Measurements from ENCODE around the gene PCDHB2.

The PCDHB2 gene

DNA sequence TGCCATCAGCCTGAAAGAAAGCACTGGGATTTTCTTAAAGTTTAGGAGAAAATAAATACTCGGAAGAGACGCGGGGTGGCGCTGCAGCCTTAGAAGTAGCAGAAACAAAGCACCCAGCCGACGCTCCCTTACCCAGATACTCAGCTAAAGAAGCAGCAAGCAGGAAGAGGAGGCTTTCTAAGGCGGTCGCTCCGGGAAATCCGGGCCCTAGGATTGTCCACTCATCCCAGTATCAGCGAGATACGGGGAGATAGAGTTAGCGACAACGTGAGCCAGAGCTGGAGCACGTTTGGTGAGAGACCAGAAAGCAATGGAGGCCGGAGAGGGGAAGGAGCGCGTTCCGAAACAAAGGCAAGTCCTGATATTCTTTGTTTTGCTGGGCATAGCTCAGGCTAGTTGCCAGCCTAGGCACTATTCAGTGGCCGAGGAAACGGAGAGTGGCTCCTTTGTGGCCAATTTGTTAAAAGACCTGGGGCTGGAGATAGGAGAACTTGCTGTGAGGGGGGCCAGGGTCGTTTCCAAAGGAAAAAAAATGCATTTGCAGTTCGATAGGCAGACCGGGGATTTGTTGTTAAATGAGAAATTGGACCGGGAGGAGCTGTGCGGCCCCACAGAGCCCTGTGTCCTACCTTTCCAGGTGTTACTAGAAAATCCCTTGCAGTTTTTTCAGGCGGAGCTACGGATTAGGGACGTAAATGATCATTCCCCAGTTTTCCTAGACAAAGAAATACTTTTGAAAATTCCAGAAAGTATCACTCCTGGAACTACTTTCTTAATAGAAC lies at the start of gene PCDHB2:
PCDHB2 (plus strand) TSS at position 135 of the 782 bp plus-strand sequence; CDS start at position 311, 176 bp downstream.
- DNase-seq (ENCODE audit: low read depth), result peak; percentile 65
- TF ChIP-seq, protein P1, sequence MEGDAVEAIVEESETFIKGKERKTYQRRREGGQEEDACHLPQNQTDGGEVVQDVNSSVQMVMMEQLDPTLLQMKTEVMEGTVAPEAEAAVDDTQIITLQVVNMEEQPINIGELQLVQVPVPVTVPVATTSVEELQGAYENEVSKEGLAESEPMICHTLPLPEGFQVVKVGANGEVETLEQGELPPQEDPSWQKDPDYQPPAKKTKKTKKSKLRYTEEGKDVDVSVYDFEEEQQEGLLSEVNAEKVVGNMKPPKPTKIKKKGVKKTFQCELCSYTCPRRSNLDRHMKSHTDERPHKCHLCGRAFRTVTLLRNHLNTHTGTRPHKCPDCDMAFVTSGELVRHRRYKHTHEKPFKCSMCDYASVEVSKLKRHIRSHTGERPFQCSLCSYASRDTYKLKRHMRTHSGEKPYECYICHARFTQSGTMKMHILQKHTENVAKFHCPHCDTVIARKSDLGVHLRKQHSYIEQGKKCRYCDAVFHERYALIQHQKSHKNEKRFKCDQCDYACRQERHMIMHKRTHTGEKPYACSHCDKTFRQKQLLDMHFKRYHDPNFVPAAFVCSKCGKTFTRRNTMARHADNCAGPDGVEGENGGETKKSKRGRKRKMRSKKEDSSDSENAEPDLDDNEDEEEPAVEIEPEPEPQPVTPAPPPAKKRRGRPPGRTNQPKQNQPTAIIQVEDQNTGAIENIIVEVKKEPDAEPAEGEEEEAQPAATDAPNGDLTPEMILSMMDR (IDR thresholded peaks at IDR 0.05; ENCODE audit: control insufficient read depth, extremely low read depth, insufficient read depth), result peak; percentile 65
- peak within 1 kb of the TSS; percentile 63 for H3K4me3 ChIP-seq (ENCODE audit: low read depth, low read length)

DNA sequence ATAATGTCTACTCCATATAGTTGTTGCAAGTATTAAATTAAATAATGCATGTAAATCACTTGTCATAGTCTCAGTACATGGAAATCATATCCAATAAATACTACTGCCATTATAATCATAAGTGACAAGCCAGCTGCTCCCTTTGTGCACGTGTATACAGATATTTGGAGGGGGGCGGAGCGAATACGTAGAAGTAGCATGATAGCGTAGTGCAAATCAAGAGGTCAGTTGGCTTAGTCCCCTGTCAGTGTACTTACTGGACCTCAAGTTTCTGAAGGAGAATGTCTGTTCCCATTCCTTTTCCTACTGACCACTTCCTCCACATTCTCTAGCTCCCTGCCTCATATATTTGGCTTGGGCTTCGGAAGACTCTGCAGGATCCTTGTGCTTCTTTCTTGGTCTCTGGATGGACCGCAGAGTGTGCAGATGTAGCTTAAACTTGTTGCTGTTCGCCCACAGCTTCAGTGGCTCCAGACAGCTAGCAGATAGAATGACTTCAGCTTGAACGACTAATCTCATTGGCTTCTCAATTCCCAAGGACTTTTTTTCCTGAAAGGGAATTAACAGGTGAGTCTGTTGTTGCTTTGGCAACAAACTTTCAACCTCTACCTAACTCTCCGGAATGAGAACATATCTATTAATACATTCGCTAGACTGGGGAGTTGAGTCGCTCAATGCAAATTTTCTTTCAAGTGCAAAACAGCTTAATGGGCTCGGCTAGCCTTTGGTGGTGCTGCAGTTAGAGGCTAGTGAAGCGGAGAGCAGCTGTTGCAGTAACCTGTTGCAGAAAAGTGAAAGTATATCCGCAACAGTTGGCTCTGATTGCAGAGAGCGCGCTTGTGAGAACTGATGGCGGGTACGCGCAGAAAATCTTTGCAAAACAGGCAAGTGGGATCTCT lies 43.5 kb upstream of the PCDHB2 start, which contains the start of gene PCDHB1:
PCDHB1 (plus strand) TSS at position 753 of the 899 bp plus-strand sequence; CDS start at position 850, 97 bp downstream.
- peak within 1 kb of the TSS; percentile 29 for H3K4me3 ChIP-seq (ENCODE audit: low read depth, low read length)
- no peak for DNase-seq (ENCODE audit: low read depth)

DNA sequence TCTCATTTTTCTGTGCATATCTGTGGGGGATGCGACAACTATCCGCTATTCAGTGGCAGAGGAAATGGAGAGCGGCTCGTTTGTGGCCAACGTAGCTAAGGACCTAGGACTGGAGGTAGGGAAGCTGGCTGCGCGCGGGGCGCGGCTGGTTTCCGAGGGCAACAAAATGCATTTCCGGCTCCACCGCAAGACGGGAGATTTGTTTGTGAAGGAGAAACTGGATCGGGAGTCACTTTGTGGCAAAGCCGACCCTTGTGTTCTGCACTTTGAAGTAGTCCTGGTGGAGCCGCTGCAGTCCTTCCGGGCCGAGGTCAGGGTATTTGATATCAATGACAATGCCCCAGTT lies 42.9 kb upstream of the PCDHB2 start:
- DNase-seq (ENCODE audit: low read depth), result no peak
- H3K4me3 ChIP-seq (ENCODE audit: low read depth, low read length), result peak overlapping the region; percentile 29
- TF ChIP-seq, protein P1 (IDR thresholded peaks at IDR 0.05; ENCODE audit: control insufficient read depth, extremely low read depth, insufficient read depth), result no peak

More for the DNA sequence above, 43.5 kb upstream of the PCDHB2 start, which contains the start of gene PCDHB1:
- TF ChIP-seq, protein P1 (IDR thresholded peaks at IDR 0.05; ENCODE audit: control insufficient read depth, extremely low read depth, insufficient read depth), result no peak

DNA sequence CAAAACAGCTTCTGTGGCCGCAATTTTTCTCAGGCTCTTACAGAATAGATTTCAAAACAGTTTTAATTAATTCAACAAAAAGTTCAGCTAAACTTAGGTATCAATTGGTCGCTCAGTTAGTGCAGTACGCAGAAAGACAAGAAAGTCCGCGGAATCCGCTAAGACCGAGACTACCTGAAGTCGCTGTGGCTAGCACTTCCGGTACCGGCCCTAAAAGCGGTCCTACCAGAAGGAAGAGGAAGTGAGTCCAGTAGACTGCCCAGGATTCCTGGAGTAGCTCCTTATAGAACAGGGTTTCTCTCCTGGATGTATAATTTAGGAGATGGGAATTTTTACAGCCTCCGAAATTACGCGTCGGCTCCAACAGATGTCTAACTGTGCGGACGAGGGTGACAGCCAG lies 16.6 kb upstream of the PCDHB2 start:
- TF ChIP-seq, protein P1 (IDR thresholded peaks at IDR 0.05; ENCODE audit: control insufficient read depth, extremely low read depth, insufficient read depth), result no peak
- DNase-seq (ENCODE audit: low read depth), result no peak
- no peak overlapping the region for H3K4me3 ChIP-seq (ENCODE audit: low read depth, low read length)

DNA sequence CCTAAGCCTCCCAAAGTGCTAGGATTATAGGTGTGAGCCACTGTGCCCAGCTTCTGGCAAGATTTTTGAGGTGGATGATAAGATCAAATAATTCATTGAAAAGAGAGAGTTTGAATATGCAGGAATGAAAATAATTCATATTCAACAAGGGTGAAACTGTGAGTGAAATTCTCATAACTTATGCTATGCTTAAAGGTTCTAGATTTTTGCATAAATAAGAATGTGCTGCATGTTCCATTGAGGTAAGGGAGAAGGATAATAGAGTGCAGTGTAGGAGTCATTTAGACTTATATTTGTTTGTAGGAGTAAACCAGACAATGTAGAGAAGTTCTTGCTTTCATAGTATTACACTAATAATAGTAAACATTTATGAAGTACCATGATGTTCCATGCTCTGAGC lies 12.2 kb upstream of the PCDHB2 start:
- H3K4me3 ChIP-seq (ENCODE audit: low read depth, low read length), result no peak overlapping the region
- DNase-seq (ENCODE audit: low read depth), result no peak
- TF ChIP-seq, protein P1 (IDR thresholded peaks at IDR 0.05; ENCODE audit: control insufficient read depth, extremely low read depth, insufficient read depth), result no peak

DNA sequence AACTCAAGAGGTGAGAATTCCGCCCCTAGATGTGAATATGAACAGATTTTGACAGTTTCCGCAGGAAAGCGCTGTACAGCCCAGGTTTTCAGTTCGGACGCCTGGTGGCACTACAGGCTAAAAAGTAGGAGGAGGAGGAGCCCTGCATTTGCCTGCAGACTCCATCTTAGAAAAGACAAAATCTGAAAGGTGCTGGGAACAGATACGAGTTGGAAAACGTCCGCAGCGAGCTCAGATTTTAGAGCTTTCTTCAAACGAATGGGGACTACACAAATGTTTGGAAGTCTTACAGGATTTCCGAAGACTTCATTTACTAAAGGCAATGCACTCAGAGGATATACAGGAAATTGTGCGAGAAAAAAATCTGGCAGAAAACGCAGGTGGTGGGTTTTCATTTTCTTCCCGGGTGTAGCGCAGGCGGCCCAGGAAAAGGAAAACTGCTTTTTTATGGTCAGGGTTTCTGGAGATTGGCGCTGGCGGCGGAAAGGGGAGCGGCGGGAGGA lies 9.9 kb upstream of the PCDHB2 start:
- H3K4me3 ChIP-seq (ENCODE audit: low read depth, low read length), result peak overlapping the region; percentile 51
- DNase-seq (ENCODE audit: low read depth), result peak; percentile 36
- TF ChIP-seq, protein P1 (IDR thresholded peaks at IDR 0.05; ENCODE audit: control insufficient read depth, extremely low read depth, insufficient read depth), result peak; percentile 81

Data from LNCaP clone FGC (cell line).